RCC 7860 (cell line): ENCODE measurements around the gene MDFI.

Source experiments
- DNase-seq: peaks from one replicate; pipeline ENCODE4 v3.0.0-alpha.2; 2015; ENCODE audit warnings: low spot score
- FAIRE-seq: peaks from 2 replicates; lab custom pipeline; 2012; peaks lifted over from hg19 to GRCh38; lab: Jason Lieb, UNC

Gene MDFI

GRCh38 chr6:41670703-41671360 lies 32.6 kb downstream of the MDFI start:
- DNase-seq (no peak), FAIRE-seq (no peak)

GRCh38 chr6:41671376-41671775 lies 33.1 kb downstream of the MDFI start:
- DNase-seq (no peak), FAIRE-seq (no peak)

- DNase-seq (no peak), FAIRE-seq (no peak)
Observed at GRCh38 chr6:41672016-41672415, 33.7 kb downstream of the MDFI start.

GRCh38 chr6:41672816-41673703 lies 34.8 kb downstream of the MDFI start:
- DNase-seq (no peak), FAIRE-seq (no peak)

- DNase-seq (no peak), FAIRE-seq (no peak)
Observed at GRCh38 chr6:41673704-41674000, 35.4 kb downstream of the MDFI start.

- FAIRE-seq, result no peak
- no peak for DNase-seq
Observed at GRCh38 chr6:41674231-41675000, 36.1 kb downstream of the MDFI start.

- FAIRE-seq, result no peak
- no peak for DNase-seq
Observed at GRCh38 chr6:41675176-41675775, 37.0 kb downstream of the MDFI start.

- no peak for DNase-seq
- no peak for FAIRE-seq
Observed at GRCh38 chr6:41675992-41676391, 37.7 kb downstream of the MDFI start.

- FAIRE-seq (no peak), DNase-seq (no peak)
Observed at GRCh38 chr6:41676431-41676830, 38.2 kb downstream of the MDFI start.

- DNase-seq (no peak), FAIRE-seq (no peak)
Observed at GRCh38 chr6:41677124-41677921, 39.1 kb downstream of the MDFI start.

GRCh38 chr6:41678511-41679084 lies 40.3 kb downstream of the MDFI start:
- DNase-seq (no peak), FAIRE-seq (no peak)

- FAIRE-seq (no peak), DNase-seq (no peak)
Observed at GRCh38 chr6:41679696-41680095, 41.4 kb downstream of the MDFI start.

- FAIRE-seq, result no peak
- no peak for DNase-seq
Observed at GRCh38 chr6:41680182-41680965, 42.1 kb downstream of the MDFI start.

- DNase-seq (peak; percentile 74), FAIRE-seq (no peak)
Observed at GRCh38 chr6:41682056-41682477, 43.8 kb downstream of the MDFI start.

GRCh38 chr6:41682497-41683272 lies 44.4 kb downstream of the MDFI start:
- FAIRE-seq (no peak), DNase-seq (no peak)

GRCh38 chr6:41683273-41683522 lies 44.9 kb downstream of the MDFI start:
- FAIRE-seq (no peak), DNase-seq (no peak)

- DNase-seq (peak; percentile 8), FAIRE-seq (no peak)
Observed at GRCh38 chr6:41683523-41684310, 45.4 kb downstream of the MDFI start.
